ENCODE results near the gene UVRAG.
A peak's percentile ranks its signal among the peaks of the same experiment; 100 is the strongest.
"Not testable (repeated sequence)": the region's sequence is repeated elsewhere in the genome, so short reads cannot be mapped to it uniquely, and the experiment has no call there.

UVRAG gene

GRCh38 chr11:75944515-75944914, 129.5 kb downstream of the UVRAG start:
- intact Hi-C loops (cut with DNase I), result no loop called here
- DNase-seq, result no peak

GRCh38 chr11:75945446-75945845, 130.4 kb downstream of the UVRAG start:
- DNase-seq, result no peak
- intact Hi-C loops (cut with DNase I), result no loop called here

- no peak for DNase-seq
These were observed 130.9 kb downstream of the UVRAG start for GRCh38 chr11:75945947-75946346.

GRCh38 chr11:75946531-75947530, 131.8 kb downstream of the UVRAG start:
- intact Hi-C loops (cut with DNase I), result no loop called here
- DNase-seq, result no peak

More at GRCh38 chr11:75945947-75946346, 130.9 kb downstream of the UVRAG start:
- intact Hi-C loops (cut with DNase I), result no loop called here

GRCh38 chr11:75949023-75949672, 134.1 kb downstream of the UVRAG start:
- intact Hi-C loops (cut with DNase I), result no loop called here

GRCh38 chr11:75950141-75950540, 135.1 kb downstream of the UVRAG start:
- no peak for DNase-seq
- intact Hi-C loops (cut with DNase I), result no loop called here

More at GRCh38 chr11:75949023-75949672, 134.1 kb downstream of the UVRAG start:
- DNase-seq, result no peak

- no peak for DNase-seq
- intact Hi-C loops (cut with DNase I), result no loop called here
These were observed 139.0 kb downstream of the UVRAG start for GRCh38 chr11:75954039-75954438.

GRCh38 chr11:75955443-75955842, 140.4 kb downstream of the UVRAG start:
- intact Hi-C loops (cut with DNase I), result loop anchor here (5.0 kb wide), 1 partner anchor 133 kb away; no protein-coding TSS in a partner anchor
- DNase-seq, result no peak

- intact Hi-C loops (cut with DNase I), result loop anchor here (5.0 kb wide), 1 partner anchor 137 kb away; no protein-coding TSS in a partner anchor
These were observed 144.5 kb downstream of the UVRAG start for GRCh38 chr11:75959540-75959939.

GRCh38 chr11:75964071-75964470, 149.1 kb downstream of the UVRAG start:
- intact Hi-C loops (cut with DNase I), result no loop called here

More at GRCh38 chr11:75959540-75959939, 144.5 kb downstream of the UVRAG start:
- DNase-seq, result no peak

GRCh38 chr11:75966537-75967287, 151.7 kb downstream of the UVRAG start:
- intact Hi-C loops (cut with DNase I), result no loop called here

More at GRCh38 chr11:75964071-75964470, 149.1 kb downstream of the UVRAG start:
- DNase-seq, result no peak

GRCh38 chr11:75968021-75968625, 153.1 kb downstream of the UVRAG start:
- DNase-seq, result no peak
- intact Hi-C loops (cut with DNase I), result no loop called here

More at GRCh38 chr11:75966537-75967287, 151.7 kb downstream of the UVRAG start:
- DNase-seq, result no peak

GRCh38 chr11:75969626-75970308, 154.8 kb downstream of the UVRAG start:
- intact Hi-C loops (cut with DNase I), result no loop called here
- DNase-seq, result peak in 2 of 10 donors; percentile 8 to 83

- intact Hi-C loops (cut with DNase I), result not testable (repeated sequence)
These were observed 158.7 kb downstream of the UVRAG start for GRCh38 chr11:75973710-75974109.

GRCh38 chr11:75979075-75979474, 164.1 kb downstream of the UVRAG start:
- DNase-seq, result peak in 1 of 10 donors; percentile 74
- intact Hi-C loops (cut with DNase I), result not testable (repeated sequence)

More at GRCh38 chr11:75973710-75974109, 158.7 kb downstream of the UVRAG start:
- DNase-seq, result not testable (repeated sequence)

GRCh38 chr11:75979479-75980027, 164.5 kb downstream of the UVRAG start:
- DNase-seq, result peak in 2 of 10 donors; percentile 63 to 69
- intact Hi-C loops (cut with DNase I), result not testable (repeated sequence)

GRCh38 chr11:75980031-75980430, 165.0 kb downstream of the UVRAG start:
- DNase-seq, result no peak
- intact Hi-C loops (cut with DNase I), result no loop called here

GRCh38 chr11:75981546-75981945, 166.5 kb downstream of the UVRAG start:
- intact Hi-C loops (cut with DNase I), result no loop called here
- no peak for DNase-seq

- intact Hi-C loops (cut with DNase I), result no loop called here
- no peak for DNase-seq
These were observed 167.3 kb downstream of the UVRAG start for GRCh38 chr11:75982309-75982708.
